Suprapubic skin (tissue), 4 donors: Measurements from ENCODE around the gene MFSD2A. TPM values are rescaled to one million over a fixed set of nuclear protein-coding genes. Genes with fewer than 3 reads are reported as not detected.
A peak's percentile ranks its signal among the peaks of the same experiment; 100 is the strongest.

ENCODE experiments used
- DNase-seq, 2 donors: peaks; one replicate each; pipeline ENCODE4 v3.0.0-alpha.2; 2019; ENCODE audit warnings: low spot score in 2 of 2
- H3K27ac ChIP-seq: fragments of 200-600 bp; sonication (generic); one replicate; pipeline ENCODE4 v1.5.1; 2019
- H3K27me3 ChIP-seq: fragments of 200-600 bp; sonication (generic); one replicate; pipeline ENCODE4 v1.5.1; 2019
- H3K36me3 ChIP-seq: fragments of 200-600 bp; sonication (generic); one replicate; pipeline ENCODE4 v1.5.1; 2019
- H3K4me1 ChIP-seq: fragments of 200-600 bp; sonication (generic); one replicate; pipeline ENCODE4 v1.5.1; 2019
- H3K4me3 ChIP-seq: fragments of 200-600 bp; sonication (generic); one replicate; pipeline ENCODE4 v1.5.1; 2019; ENCODE audit warnings: mild to moderate bottlenecking
- H3K9me3 ChIP-seq: fragments of 200-600 bp; sonication (generic); one replicate; pipeline ENCODE4 v1.5.1; 2019
- EP300 ChIP-seq: sonication (generic); formaldehyde crosslinking; IDR thresholded peaks from one replicate; pipeline ENCODE4 v1.6.1; 2017; ENCODE audit warnings: antibody characterized with exemption
- POLR2A ChIP-seq, 2 donors: fragments of 450-650 bp; IDR thresholded peaks; one replicate each; pipeline ENCODE4 v1.6.1; 2017; ENCODE audit warnings: antibody characterized with exemption in 2 of 2, mild to moderate bottlenecking in 2 of 2, moderate library complexity in 2 of 2
- POLR2AphosphoS5 ChIP-seq, 3 donors: sonication (generic); formaldehyde crosslinking; IDR thresholded peaks; one replicate each; pipeline ENCODE4 v1.6.1; 2017; ENCODE audit warnings: antibody characterized with exemption in 3 of 3
- WGBS: methylation state at CpG from one replicate; pipeline ENCODE4 v1.1.5; 2018; 5-methylcytosine and 5-hydroxymethylcytosine counted together
- total RNA-seq, 4 donors: library from RNA; depleted of rRNA; stranded (reverse); fragments of >200 nt; gene quantifications; one replicate each; pipeline ENCODE4 v1.1.0, GENCODE V29; 2016
- TF ChIP-seq, protein P1 (sequence below), 2 donors: fragments of 200-600 bp in 1 of 2; fragments of 450-650 bp in 1 of 2; sonication (generic) in 1 of 2; IDR thresholded peaks; one replicate each; pipeline ENCODE4 v1.5.1; 2016 to 2019; ENCODE audit warnings: antibody characterized with exemption in 2 of 2, mild to moderate bottlenecking in 1 of 2, moderate library complexity in 1 of 2

The MFSD2A gene
- total RNA-seq, 4 donors from 2014 or later = 169 to 416 (median 303) TPM

DNA sequence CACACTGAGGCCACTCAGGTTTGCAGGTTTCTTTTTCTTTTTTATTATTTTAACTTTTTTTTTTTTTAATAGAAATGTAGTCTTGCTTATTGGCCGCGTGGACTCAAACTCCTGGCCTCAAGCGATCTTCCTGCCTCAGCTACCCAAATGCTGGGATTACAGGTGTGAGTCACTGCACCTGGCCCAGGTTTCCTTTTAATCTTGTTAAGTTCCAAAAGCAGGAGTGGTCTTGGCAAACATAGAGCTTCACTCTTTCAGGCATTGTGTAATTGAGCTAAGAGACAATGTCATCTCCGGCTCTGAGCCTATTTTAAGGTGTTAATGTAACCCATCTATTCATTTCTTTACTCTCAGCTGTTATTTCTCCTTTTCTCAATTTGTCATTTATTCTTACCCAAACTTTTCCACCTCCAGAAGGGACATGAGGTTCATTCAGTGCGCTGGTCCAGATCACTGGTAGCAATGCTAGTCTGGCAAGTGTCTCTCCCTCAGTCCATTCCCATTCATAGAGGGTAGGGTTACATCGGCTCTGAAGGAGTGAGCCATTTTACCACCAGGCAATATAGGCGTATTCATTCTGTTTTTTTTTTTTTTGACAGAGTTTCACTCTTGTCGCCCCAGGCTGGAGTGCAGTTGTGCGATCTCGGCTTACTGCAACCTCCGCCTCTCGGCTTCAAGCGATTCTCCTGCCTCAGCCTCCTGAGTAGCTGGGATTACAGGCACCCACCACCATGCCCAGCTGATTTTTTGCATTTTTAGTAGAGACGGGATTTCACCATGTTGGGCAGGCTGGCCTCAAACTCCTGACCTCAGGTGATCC lies 11.3 kb upstream of the MFSD2A start:
- no peak overlapping the region for H3K4me3 ChIP-seq
- WGBS = 61% methylated on average over 14 of the region's 14 CpGs
- peaks cover 2% of the 10 kb centered on the region for H3K27me3 ChIP-seq
- TF ChIP-seq, protein P1, sequence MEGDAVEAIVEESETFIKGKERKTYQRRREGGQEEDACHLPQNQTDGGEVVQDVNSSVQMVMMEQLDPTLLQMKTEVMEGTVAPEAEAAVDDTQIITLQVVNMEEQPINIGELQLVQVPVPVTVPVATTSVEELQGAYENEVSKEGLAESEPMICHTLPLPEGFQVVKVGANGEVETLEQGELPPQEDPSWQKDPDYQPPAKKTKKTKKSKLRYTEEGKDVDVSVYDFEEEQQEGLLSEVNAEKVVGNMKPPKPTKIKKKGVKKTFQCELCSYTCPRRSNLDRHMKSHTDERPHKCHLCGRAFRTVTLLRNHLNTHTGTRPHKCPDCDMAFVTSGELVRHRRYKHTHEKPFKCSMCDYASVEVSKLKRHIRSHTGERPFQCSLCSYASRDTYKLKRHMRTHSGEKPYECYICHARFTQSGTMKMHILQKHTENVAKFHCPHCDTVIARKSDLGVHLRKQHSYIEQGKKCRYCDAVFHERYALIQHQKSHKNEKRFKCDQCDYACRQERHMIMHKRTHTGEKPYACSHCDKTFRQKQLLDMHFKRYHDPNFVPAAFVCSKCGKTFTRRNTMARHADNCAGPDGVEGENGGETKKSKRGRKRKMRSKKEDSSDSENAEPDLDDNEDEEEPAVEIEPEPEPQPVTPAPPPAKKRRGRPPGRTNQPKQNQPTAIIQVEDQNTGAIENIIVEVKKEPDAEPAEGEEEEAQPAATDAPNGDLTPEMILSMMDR (IDR thresholded peaks at IDR 0.05) = no peak
- TF ChIP-seq POLR2A (IDR thresholded peaks at IDR 0.05) = no peak
- TF ChIP-seq POLR2AphosphoS5 (IDR thresholded peaks at IDR 0.05) = no peak
- no peak for TF ChIP-seq EP300
- no peak for DNase-seq
- H3K4me1 ChIP-seq = peaks cover 43% of the 10 kb centered on the region
- H3K9me3 ChIP-seq = no peaks in the 10 kb centered on the region
- H3K27ac ChIP-seq = peak overlapping the region; percentile 60
- no peaks in the 10 kb centered on the region for H3K36me3 ChIP-seq

DNA sequence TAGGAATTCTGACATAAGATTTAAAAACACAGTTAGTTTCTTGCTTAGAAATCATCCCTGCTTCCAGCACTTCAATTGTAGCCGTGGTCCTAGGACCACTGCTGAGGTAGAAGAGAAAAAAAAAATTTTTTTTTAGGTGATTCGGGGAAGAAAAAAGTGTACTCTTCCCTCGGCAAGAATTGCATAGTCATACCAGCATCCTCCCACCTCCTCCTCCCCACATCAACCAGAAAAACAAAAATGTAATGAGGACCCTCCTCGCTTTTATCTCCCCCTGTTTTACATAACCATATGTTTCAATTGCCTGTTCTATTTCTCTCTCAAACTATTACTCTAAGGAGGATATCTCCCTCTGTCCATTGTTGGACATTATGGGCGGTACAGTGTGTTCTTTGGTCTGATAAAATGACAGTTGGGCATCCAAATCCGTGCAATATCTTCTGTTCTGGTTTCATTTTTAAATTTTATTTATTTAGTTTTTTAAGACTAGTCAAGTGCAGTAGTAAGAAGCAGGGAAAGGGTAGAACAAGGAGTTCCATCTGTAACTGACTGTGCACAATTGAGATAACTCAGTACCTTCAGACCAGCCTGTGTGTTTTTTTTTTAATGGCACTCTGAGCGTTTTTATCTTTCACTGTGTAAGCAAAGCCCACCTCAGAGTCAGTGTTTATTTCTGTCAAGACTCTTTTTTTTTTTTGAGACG lies 10.4 kb upstream of the MFSD2A start:
- peaks cover 2% of the 10 kb centered on the region for H3K27me3 ChIP-seq
- H3K36me3 ChIP-seq = no peaks in the 10 kb centered on the region
- H3K27ac ChIP-seq = peak overlapping the region; percentile 60
- TF ChIP-seq EP300 = no peak
- TF ChIP-seq, protein P1 (IDR thresholded peaks at IDR 0.05) = no peak
- TF ChIP-seq POLR2AphosphoS5 (IDR thresholded peaks at IDR 0.05) = no peak
- no peak for TF ChIP-seq POLR2A (IDR thresholded peaks at IDR 0.05)
- 57% methylated on average over 8 of the region's 8 CpGs for WGBS
- H3K4me1 ChIP-seq = peaks cover 46% of the 10 kb centered on the region
- no peak overlapping the region for H3K4me3 ChIP-seq
- H3K9me3 ChIP-seq = no peaks in the 10 kb centered on the region
- no peak for DNase-seq

DNA sequence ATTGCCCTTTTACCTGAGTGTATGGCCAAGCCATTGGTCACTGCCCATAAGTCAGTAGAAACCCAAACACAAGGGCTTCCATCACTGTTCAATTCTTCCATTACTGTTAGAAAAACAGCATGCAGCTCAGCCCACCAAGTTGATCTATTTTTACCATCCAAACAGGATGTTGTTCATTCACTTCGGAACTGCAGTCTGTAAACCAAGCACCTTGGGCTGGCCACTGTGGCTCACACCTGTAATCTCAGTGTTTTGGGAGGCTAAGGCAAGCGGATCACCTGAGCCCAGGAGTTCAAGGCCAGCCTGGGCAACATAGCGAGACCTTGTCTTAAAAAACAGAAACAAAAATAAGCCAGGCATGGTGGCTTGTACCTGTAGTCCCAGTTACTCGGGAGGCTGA lies 8.7 kb upstream of the MFSD2A start:
- H3K36me3 ChIP-seq = no peaks in the 10 kb centered on the region
- TF ChIP-seq EP300 = no peak
- TF ChIP-seq, protein P1 (IDR thresholded peaks at IDR 0.05) = no peak
- TF ChIP-seq POLR2AphosphoS5 (IDR thresholded peaks at IDR 0.05) = no peak
- TF ChIP-seq POLR2A (IDR thresholded peaks at IDR 0.05) = no peak
- WGBS = 87% methylated on average over 4 of the region's 4 CpGs
- no peak overlapping the region for H3K4me3 ChIP-seq
- DNase-seq = no peak
- no peak overlapping the region for H3K27ac ChIP-seq
- H3K9me3 ChIP-seq = no peaks in the 10 kb centered on the region
- peaks cover 2% of the 10 kb centered on the region for H3K27me3 ChIP-seq
- H3K4me1 ChIP-seq = peaks cover 33% of the 10 kb centered on the region

DNA sequence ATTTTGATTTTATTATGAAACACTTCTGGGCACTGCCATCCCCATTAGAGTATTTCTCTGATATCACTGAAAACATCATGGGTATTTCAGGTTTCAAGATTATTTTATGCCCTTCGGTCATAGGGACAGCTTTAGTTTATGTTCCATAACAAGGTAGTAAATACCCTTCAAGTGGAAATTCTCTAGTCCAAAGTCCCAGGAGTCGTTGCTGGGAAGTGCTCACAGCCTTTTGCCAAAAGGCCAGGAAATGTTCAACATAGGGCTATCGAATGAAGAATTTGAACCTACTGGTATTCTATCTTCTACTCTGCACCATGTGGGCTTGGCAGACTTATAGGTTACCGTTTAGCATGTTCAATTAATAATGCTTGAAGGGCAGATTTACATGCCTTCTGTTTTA lies 7.7 kb upstream of the MFSD2A start:
- H3K27me3 ChIP-seq = no peaks in the 10 kb centered on the region
- WGBS = 79% methylated on average over 4 of the region's 4 CpGs
- H3K4me3 ChIP-seq = no peak overlapping the region
- no peak overlapping the region for H3K27ac ChIP-seq
- H3K4me1 ChIP-seq = peaks cover 33% of the 10 kb centered on the region
- H3K9me3 ChIP-seq = no peaks in the 10 kb centered on the region
- TF ChIP-seq, protein P1 (IDR thresholded peaks at IDR 0.05) = no peak
- no peak for TF ChIP-seq POLR2A (IDR thresholded peaks at IDR 0.05)
- TF ChIP-seq EP300 = no peak
- TF ChIP-seq POLR2AphosphoS5 (IDR thresholded peaks at IDR 0.05) = no peak
- DNase-seq = no peak
- no peaks in the 10 kb centered on the region for H3K36me3 ChIP-seq

DNA sequence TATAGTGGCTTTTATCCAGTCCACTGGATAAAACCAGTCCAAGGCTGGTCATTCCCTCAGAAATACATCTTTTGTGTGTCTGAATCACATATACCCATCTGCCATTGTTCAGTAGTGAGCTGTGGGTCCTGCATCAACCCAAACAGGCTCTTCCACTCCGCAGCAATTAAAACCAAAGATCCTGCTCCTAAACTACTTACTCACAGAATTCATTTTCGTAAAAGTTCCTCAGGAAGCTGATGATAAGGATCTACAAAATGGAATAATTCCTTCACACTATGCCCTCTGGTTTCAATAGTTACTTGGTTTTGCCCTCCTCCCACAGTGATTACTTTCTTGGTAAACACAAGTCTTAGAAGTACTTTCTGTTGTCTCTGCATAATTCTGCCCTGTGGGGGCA lies 5.1 kb upstream of the MFSD2A start:
- H3K4me3 ChIP-seq = no peak overlapping the region
- H3K9me3 ChIP-seq = no peaks in the 10 kb centered on the region
- DNase-seq = no peak
- TF ChIP-seq, protein P1 (IDR thresholded peaks at IDR 0.05) = no peak
- TF ChIP-seq POLR2AphosphoS5 (IDR thresholded peaks at IDR 0.05) (no peak), POLR2A (IDR thresholded peaks at IDR 0.05) (no peak), EP300 (no peak)
- H3K36me3 ChIP-seq = no peaks in the 10 kb centered on the region
- no peak overlapping the region for H3K27ac ChIP-seq
- no peaks in the 10 kb centered on the region for H3K27me3 ChIP-seq
- 53% methylated on average over 2 of the region's 2 CpGs for WGBS
- H3K4me1 ChIP-seq = peaks cover 32% of the 10 kb centered on the region
